A549 treated with AZD2906 at 1 μM for 4 hours (cell line): ENCODE data around the gene APPL1. TPM values are rescaled to one million over a fixed set of nuclear protein-coding genes. Genes with fewer than 3 reads are reported as not detected.

Experiments
- total RNA-seq: library from RNA; stranded (reverse); fragments of 200-300 nt; extraction: Qiagen RNA extraction; gene quantifications from 5 replicates; pipeline ENCODE4 v1.2.3, GENCODE V29; 2022

APPL1 gene
- 12.8 to 17.8 TPM (median 15.9 TPM) in 5 replicates for total RNA-seq

GRCh38 chr3:57227204-57227929 is at the start of gene APPL1:
Gene APPL1 (plus strand): TSS chr3:57227729. CDS start chr3:57227884, 155 bp downstream.

DNA sequence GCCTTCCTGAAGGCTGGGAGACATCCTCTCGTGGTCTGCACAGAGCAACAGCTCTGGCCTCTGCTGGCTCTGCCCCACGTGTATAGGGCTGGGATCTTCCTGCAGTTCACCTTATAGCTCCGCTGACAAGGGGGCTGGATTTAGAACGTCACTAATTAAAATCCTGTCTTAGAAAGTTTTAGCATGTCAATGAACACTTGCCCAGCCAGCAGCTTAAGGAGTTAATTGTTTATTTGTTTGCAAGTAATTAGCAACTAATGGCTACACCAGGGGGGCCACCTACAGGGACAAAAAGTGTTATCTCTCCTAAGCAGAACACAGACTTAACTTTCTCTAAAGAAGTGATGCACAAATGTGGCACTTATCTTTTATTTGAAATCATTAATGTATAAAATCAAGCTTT is 27.6 kb upstream of the APPL1 start, which contains the start of gene HESX1:
HESX1 (minus strand) TSS at position 84 of the 403 bp plus-strand sequence; CDS start at position 24, 60 bp downstream.

GRCh38 chr3:57292159-57292896 is 64.8 kb downstream of the APPL1 start, which contains the start of gene ASB14:
Gene ASB14 (minus strand): TSS chr3:57292685. CDS start chr3:57292033, 652 bp downstream.

Other genes with a start within 250 kb of the APPL1 start
- gene SPATA12, start 167.1 kb upstream of the APPL1 start, total RNA-seq: 0.29 to 0.55 TPM (median 0.39 TPM) in 5 replicates
- 0.56 to 1.2 TPM (median 0.97 TPM) in 5 replicates for gene IL17RD, start 62.4 kb upstream of the APPL1 start, total RNA-seq
- 0.24 to 0.48 TPM (median 0.40 TPM) in 4 of 5 replicates, not detected in the other for gene HESX1, start 27.8 kb upstream of the APPL1 start, total RNA-seq
- gene ASB14, start 65.0 kb downstream of the APPL1 start, total RNA-seq: not detected in 5 replicates